GM20000 (cell line): ENCODE measurements around the gene SYNDIG1L.

ENCODE experiments used
- DNase-seq: peaks from one replicate; pipeline ENCODE4 v3.0.0; 2012; ENCODE audit warnings: low spot score
- CTCF ChIP-seq: IDR thresholded peaks from 2 replicates; pipeline ENCODE4 v1.5.1; 2012; ENCODE audit warnings: mild to moderate bottlenecking, control low read depth; ENCODE audit errors: extremely low read depth, missing control alignments

The SYNDIG1L gene

GRCh38 chr14:74429221-74429691, 3.2 kb upstream of the SYNDIG1L start:
- no peak for TF ChIP-seq CTCF
- no peak for DNase-seq

DNA sequence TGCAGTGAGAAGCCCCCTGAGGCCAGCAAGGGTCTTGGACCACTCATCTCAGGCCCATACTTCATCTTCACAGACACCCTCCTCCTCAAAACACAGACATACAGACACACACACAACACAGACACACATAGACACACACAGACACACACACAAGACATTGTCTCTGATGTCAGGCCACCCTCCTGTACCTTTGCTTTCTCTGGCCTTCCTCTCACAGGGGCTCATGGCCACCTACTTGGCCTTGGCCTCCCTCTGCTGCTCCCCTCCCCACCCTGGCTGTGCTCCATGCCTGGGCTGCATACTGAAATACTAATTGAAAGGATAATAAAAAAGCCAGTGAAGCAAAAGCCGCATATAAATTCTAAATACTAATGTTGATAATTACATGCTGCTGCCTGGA, 1.6 kb upstream of the SYNDIG1L start:
- no peak for DNase-seq
- no peak for TF ChIP-seq CTCF

GRCh38 chr14:74425525-74426201, 347 bp downstream of the SYNDIG1L start:
- peak; percentile 89 for DNase-seq
- TF ChIP-seq CTCF, result no peak

DNA sequence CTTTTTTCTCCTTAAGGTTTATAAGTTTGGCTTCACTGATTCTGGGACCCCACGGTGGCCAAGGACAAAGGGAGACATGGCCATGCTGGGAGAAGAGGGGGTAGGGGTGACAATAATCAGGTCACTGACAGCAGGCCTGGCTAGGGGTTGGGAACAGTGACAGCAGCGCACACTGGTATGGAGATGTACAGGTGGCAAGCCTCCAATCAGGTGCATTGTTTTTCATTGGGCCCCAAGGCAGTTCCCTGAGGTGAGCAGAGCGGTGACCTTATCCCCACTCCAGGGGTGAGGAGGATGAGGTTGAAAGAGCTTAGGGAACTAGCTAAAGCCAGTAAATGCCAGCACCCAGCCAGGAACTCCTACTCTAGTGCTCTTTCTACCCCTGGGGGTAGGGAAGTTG, 1.4 kb downstream of the SYNDIG1L start:
- DNase-seq, result no peak
- TF ChIP-seq CTCF, result no peak

GRCh38 chr14:74423246-74423645, 2.8 kb downstream of the SYNDIG1L start:
- TF ChIP-seq CTCF, result no peak
- no peak for DNase-seq

DNA sequence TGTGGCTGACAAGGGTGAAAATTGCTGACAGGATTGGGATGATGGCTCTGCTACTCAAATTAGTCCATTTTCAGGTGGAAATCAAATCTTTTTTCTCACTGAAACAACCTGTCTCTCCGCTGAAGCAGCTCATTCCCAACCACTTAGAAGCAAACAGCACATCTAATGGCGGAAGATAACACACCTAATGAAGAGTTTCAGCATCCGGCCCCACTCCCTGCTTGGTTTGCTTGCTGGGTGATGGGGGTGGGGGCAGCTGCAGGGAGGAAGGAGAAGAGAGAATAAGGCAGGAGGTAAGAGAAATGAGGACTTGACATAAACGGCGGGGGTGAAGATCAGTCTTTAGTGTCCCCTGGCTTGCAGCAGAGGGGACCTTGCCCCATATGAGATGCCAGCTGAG, 4.0 kb downstream of the SYNDIG1L start:
- TF ChIP-seq CTCF, result no peak
- DNase-seq, result no peak

- TF ChIP-seq CTCF, result no peak
- DNase-seq, result no peak
Observed at GRCh38 chr14:74419086-74419485, 6.9 kb downstream of the SYNDIG1L start.
